IMR-90 (cell line): ENCODE data around the gene TTC8.

ENCODE experiments used
- CTCF ChIP-seq: conservative IDR thresholded peaks from 2 replicates; pipeline ENCODE4 v1.5.1; 2012; ENCODE audit warnings: mild to moderate bottlenecking, low read depth, low read length, improper control_type of control experiment
- NFE2L2 ChIP-seq: fragments of 150-350 bp; IDR thresholded peaks from 2 replicates; pipeline ENCODE4 v1.6.1; 2016; ENCODE audit warnings: low read depth, mild to moderate bottlenecking, low read length
- RCOR1 ChIP-seq: IDR thresholded peaks from 2 replicates; pipeline ENCODE4 v1.6.1; 2012; ENCODE audit warnings: mild to moderate bottlenecking, low read length, improper control_type of control experiment; ENCODE audit not compliant: insufficient replicate concordance

GRCh38 chr14:88904206-88904647, 79.8 kb downstream of the TTC8 start:
- TF ChIP-seq CTCF (no peak), RCOR1 (no peak), NFE2L2 (no peak)
